SH-SY5Y (cell line): ENCODE data around the gene PDLIM5.

Source experiments
- GATA2 ChIP-seq: IDR thresholded peaks from 2 replicates; pipeline ENCODE4 v1.6.1; 2011; ENCODE audit warnings: mild to moderate bottlenecking, low read depth, low read length
- GATA3 ChIP-seq: IDR thresholded peaks from 2 replicates; pipeline ENCODE4 v1.6.1; 2011; ENCODE audit warnings: low read depth, mild to moderate bottlenecking, low read length, moderate library complexity

PDLIM5 gene

DNA sequence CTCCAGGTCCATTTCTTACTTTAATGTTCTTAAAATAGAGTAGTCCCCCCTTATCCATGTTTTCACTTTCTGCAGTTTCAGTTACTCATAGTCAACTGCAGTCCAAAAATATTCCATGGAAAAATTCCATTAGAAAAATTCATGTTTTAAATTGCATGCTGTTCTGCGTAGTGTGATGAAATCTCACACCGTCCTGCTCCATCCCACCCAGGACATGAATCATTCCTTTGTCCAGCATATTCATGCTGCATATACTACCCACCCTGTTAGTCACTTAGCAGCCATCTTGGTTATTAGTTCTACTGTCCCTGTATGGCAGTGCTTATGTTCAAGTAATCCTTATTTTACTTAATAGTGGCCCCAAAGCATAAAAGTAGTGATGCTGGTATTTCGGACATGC, 5.4 kb upstream of the PDLIM5 start:
- TF ChIP-seq GATA2, result no peak

DNA sequence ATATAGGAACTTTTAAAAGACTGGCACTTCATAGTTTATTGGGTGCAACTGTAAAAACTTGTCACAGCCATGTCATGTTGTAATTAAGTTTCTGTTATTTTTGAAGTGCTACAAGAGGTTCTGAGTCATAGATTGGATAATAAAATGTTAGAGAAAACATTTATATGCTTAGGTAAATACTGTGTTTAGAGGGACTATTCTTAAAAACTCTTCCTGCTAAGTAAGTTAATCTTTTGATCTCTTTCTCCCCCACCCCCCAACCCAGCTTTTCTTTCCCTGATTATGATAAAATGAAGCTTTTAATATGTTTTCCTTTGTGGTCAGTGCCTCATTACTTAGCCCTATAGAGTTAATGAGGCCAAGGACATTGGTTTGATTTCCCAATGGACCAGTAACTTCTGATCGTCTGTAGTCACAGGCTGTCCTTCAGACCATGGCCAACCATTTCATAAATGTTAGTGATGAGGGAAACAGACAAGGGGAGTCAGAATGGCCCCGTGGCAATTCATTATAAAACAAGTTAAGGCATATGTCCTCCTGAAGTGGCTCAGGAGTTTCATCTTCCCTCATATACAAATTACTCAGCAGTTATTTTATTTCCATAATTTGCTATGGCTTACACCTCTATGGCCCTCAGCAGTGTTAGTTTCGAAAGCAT, 3.9 kb upstream of the PDLIM5 start:
- TF ChIP-seq GATA2 (no peak), GATA3 (no peak)

DNA sequence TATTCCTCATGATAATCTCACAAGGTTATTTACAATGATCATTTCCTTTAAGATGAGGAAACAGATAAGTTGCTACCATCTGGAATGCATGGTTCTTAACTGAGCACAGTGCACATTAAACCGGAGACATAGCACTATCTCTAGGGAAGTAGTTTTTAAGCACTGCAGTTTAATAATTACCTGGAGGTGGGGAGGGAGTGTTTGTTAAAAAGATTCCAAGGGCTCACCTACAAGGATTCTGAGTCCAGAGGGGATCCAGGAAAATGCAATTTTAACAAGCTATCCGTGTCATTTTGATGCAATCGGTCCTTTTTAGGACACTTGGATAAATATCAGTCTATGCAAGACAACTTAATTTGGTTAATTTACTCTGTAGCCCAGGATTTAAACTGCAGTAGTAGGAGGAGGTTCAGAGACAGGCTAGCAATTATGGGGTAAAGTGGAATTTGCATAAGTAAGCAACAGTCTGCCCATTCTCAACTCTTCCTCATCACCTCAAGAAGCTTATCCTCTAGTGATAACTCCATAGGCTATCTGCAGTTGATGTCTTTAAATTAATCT, 2.8 kb upstream of the PDLIM5 start:
- TF ChIP-seq GATA2, result no peak
- TF ChIP-seq GATA3, result no peak

DNA sequence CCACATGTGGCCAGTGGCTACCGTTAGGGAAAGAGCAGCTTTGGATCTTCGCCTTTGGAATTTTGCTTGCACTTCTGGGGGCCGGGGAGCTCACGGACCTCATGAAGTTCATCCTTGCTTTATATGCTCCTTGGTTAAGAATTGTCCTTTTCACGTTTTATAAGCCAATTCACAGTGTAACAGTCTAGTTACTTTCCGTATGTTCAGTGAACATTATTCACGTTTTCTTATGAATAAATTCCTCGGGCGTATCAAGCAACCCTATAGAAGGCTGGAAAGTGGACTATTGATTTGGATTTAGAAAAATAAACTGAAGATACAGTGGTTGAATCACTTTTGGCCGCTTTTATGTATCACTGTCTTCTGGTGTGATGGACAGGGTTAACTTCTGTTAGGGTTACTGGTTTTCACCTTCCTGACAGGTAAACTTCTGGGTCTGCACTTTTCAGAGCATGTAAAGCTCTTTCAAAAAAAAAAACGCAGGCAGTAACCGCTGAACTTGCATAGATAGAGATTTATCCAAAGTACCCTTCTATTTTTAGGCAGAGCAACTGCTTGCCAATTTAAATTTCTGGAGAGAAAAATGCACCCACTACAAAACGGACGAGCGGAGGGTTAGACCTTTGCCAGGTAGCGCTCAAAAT, 569 bp upstream of the PDLIM5 start:
- TF ChIP-seq GATA2 (no peak), GATA3 (no peak)

DNA sequence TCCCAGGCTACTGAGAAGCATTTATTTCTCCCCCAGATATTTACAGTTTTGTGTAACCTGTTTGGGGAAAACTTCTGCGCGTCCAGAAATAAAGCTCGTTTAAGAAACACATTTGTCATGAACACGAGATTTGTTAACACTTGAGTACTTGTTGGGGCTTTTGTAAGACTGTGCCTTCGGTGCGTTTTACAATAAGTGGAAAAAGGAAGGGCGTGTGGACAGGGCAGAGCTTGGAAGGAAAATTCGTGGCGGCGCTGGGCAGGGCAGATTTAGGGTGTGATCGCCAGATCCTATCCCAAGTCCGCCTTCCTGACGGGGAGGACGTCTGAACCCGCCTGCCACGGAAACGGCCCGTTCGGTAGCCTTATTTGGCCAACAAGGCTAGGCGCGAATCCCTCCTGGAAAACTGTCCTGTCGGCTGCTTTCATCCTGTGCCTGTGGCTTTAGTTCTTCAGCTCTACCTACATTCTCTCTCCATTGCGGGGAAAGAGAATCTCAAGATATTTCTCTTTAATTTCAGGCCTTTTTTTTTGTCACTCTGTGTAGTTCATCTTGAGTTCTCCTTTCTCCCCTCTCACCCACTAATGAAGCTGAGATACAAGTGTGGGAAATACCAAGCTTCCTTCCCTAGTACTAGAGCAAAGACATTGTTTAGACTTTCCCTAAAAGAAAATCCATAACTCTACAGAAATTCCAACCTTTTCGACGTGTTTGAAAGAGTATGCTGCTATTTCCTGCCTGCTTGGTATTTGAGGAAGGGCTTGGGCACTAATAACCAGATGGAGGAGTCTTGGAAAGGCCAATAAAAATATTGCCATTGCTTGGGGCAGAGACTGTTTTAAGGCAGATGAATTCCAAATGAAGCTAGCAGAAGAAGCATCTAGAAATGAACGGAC, 982 bp downstream of the PDLIM5 start:
- no peak for TF ChIP-seq GATA3
- no peak for TF ChIP-seq GATA2

DNA sequence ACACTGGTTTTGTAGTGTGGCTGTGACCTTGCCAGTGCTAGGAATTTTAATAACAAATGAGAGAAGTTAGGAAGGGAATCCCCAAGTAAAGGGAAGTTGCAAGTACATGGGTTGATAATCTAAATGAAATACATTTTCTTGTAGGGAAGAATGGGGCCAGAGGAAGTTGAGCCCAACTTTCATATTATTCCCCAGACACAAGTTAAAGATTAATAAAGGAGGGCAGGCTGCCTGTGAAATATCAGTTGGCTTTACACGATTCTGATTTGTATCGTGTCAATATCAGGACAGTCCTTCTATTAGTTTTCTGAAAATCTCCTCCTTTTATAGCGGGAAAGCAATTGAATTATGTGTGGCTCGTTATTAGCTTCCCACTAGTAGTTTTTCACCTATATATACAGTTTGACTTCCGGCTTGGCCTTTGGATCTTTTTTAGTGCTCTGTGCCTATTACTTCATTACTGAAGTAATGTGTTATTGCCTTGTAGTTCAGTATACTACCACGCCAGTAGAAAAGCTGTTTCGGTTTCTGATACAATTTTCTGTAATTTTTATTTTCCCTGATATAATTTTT, 1.7 kb downstream of the PDLIM5 start:
- no peak for TF ChIP-seq GATA2
- no peak for TF ChIP-seq GATA3

DNA sequence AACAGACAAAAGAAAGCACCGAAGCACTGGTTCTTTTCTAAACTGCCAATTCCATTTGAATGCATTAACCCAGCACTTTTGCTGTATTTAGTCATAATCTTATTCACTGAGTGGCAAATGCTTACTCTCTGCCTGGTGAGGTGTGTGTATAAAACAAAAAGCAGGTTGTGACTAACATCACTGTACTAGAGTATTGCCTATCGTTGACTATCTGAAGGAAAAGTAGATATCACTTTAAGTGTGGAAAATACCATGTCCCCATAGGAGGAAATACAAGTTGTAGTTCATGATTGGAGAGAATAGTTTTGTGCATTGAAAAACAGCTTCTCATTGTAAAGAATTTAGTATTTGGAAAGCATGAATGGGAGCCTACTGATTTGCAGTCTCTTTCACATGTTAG, 2.7 kb downstream of the PDLIM5 start:
- TF ChIP-seq GATA2 (no peak), GATA3 (no peak)

DNA sequence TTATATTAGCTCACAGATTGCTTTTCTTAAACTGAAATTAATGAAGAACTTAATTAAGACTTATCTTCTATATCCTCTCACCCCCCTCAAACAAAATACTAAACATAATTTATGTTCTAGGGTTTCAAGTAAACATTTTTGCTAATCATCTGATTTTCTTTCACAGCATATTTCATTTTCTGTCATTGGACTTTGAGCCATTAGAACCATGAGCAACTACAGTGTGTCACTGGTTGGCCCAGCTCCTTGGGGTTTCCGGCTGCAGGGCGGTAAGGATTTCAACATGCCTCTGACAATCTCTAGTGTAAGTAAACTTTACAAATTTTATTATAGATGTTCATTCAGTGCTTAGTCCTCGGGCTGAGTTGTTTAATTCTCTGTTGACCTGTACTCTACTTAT, 3.3 kb downstream of the PDLIM5 start:
- TF ChIP-seq GATA3, result no peak
- no peak for TF ChIP-seq GATA2

DNA sequence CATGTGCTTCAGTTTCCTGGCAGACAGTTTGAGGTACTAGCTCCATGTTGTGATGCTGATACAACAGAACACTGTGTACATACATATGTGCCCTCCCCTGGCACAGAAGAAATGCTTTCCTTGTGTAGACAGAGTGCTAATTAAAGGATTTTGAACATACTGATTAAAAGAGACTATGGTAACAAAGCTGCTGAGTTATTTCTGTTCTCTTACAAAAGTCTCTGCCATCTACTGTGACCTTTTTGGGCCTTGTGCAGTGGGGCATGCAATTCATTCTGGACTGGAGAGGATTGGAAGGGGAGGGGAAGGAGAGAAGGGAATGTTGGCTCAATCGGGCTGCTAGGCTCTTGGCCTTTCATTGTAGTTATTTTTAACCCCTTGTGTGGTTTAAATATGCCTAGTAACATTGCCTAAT, 6.0 kb downstream of the PDLIM5 start:
- TF ChIP-seq GATA2, result no peak
- TF ChIP-seq GATA3, result no peak

DNA sequence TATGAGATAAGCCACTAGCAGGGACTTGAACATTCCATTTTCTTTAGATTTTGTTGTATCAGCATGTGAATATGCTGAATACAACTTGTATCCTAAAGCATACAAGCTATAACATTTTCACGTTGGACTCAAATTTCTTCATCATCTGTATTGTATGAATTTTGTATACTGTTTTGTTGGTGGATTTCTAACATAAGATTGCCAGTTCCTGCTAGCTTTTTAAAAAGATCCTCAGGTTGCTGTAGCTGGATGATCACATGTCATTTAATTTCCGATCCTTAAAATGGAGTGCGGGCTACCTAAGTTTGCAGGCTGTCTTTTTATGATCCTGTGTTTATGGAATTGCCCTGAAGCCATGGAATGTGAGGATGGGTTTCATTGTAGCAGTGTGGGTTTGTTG, 6.9 kb downstream of the PDLIM5 start:
- TF ChIP-seq GATA2 (no peak), GATA3 (no peak)

DNA sequence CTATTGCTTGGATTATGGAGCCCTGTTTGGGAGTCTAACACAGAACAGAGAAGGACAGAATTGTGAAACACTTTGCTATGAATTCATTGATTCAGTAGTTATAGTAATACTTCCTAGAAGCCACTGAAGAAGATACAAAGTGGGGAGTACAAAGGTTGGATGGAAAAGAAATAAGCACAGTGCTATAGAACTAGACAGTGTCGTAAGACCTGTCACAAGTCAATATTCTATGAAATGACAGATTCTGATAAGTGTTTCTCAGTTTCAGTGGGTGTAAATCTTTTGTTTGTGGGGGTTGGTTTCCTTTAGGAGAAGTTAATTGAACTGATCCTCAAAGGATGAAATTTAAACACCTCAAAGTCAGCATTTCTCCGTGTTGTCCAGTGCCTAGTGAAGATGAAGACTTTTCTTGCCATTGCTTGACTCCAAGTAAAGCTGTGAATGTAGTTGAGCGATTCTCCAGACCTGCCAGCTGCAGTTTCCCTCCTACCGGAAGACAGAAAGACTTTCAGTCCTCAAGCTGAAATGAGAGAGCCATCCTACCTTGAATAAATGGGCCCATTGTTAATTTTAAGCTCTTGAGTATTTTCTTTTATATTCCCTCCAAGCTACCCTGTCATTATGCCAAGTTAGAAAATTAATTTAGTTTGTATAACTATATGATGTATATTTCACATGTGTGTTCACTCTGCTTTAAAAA, 7.9 kb downstream of the PDLIM5 start:
- TF ChIP-seq GATA3, result no peak
- TF ChIP-seq GATA2, result no peak

DNA sequence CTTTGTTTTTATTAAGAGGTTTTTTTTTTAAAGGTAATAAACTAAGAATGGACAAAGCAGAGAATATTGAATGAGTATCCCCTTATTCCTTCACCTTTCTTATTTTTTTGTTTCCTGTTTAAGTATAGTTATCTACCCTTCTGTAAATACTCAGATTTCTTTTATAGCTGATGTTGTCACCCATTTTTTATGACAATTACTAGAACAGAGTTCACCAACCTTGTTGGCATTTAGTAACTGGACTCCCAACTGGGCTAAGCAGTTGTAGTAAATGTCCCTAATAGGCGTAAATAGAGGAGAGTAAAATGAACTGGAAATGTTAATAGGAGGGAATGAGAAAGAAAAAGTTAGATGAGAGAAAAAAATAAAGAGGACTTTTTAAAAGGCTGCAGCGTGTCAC, 9.8 kb downstream of the PDLIM5 start:
- TF ChIP-seq GATA3 (no peak), GATA2 (no peak)

DNA sequence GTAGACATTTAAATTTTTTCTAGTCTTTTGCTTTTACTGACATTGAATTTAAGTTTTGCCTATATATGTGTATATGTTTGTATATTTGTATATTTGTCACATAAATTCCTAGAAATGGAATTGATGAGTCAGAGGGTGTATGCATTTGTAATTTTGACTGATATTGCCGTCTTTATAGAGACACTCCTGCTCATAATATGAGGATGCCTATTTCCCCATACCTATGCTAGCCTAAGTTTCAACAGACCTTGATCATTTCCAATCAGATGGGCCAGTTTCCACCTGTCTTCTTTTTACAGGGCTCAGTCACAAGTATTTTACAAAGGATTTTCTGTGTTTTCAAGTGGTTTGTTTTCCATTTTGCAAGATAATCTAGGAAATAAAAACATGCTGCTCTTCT, 10.8 kb downstream of the PDLIM5 start:
- TF ChIP-seq GATA3, result no peak
- no peak for TF ChIP-seq GATA2
